ENCODE results near the gene PTGDR.

DNA sequence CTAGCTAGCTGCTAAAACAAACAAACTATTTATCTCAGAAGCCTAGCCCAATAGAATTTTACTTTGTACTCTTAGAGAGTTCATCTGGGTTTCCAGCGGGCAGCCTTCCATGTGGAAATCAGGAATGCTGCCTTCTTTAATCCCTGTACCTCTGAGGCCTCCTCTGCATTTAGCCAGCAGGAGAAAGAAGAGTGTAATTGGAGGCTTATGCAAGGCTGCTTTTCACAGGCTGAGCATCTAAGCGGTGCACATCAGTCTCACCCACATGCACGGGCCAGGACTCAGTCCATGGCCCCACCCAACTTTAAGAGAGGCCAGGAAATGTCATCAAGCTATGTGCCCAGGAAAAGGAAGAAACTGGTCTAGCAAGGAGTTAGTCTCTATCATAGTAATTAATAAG lies 14.0 kb upstream of the PTGDR start:
- TF ChIP-seq, protein P1, sequence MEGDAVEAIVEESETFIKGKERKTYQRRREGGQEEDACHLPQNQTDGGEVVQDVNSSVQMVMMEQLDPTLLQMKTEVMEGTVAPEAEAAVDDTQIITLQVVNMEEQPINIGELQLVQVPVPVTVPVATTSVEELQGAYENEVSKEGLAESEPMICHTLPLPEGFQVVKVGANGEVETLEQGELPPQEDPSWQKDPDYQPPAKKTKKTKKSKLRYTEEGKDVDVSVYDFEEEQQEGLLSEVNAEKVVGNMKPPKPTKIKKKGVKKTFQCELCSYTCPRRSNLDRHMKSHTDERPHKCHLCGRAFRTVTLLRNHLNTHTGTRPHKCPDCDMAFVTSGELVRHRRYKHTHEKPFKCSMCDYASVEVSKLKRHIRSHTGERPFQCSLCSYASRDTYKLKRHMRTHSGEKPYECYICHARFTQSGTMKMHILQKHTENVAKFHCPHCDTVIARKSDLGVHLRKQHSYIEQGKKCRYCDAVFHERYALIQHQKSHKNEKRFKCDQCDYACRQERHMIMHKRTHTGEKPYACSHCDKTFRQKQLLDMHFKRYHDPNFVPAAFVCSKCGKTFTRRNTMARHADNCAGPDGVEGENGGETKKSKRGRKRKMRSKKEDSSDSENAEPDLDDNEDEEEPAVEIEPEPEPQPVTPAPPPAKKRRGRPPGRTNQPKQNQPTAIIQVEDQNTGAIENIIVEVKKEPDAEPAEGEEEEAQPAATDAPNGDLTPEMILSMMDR (IDR thresholded peaks at IDR 0.05): no peak
- TF ChIP-seq POLR2AphosphoS5 (IDR thresholded peaks at IDR 0.05): no peak
- no peak for TF ChIP-seq POLR2A (IDR thresholded peaks at IDR 0.05)

Measured in breast epithelium (tissue), 3 donors.